Body of pancreas (tissue), 4 donors: ENCODE measurements around the gene CFAP61. TPM values are rescaled to one million over a fixed set of nuclear protein-coding genes. Genes with fewer than 3 reads are reported as not detected.

ENCODE experiments used
- ATAC-seq: fragments of 150-250 bp; one replicate; pipeline ENCODE4 v1.9.1; 2016
- DNase-seq, 4 donors: peaks; one replicate each; pipeline ENCODE4 v3.0.0-alpha.2; 2019
- H3K27ac ChIP-seq, 4 donors: fragments of 200-600 bp; sonication (generic); 1 replicate in 3 of 4; 2 replicates in 1 of 4; pipeline versions ENCODE4 v1.5.1 to v1.6.1; 2016 to 2019; ENCODE audit warnings: mild to moderate bottlenecking in 1 of 4, mixed read lengths in 1 of 4, moderate library complexity in 1 of 4
- H3K27me3 ChIP-seq, 2 donors: fragments of 200-600 bp; sonication (generic); one replicate each; pipeline ENCODE4 v1.6.0; 2016; ENCODE audit warnings: mild to moderate bottlenecking in 1 of 2
- H3K36me3 ChIP-seq, 2 donors: fragments of 200-600 bp; sonication (generic); replicated peaks in 1 of 2; 2 replicates each; pipeline ENCODE4 v1.5.1; 2016; ENCODE audit warnings: low read depth in 2 of 2; ENCODE audit not compliant: insufficient read depth in 1 of 2
- H3K4me1 ChIP-seq: fragments of 200-600 bp; sonication (generic); one replicate; pipeline ENCODE4 v1.6.0; 2016
- H3K4me3 ChIP-seq, 2 donors: fragments of 200-600 bp; sonication (generic); 1 replicate in 1 of 2; 2 replicates in 1 of 2; pipeline ENCODE4 v1.5.1; 2016 to 2019
- H3K9me3 ChIP-seq, 3 donors: fragments of 200-600 bp; sonication (generic); 1 replicate in 2 of 3; 2 replicates in 1 of 3; pipeline ENCODE4 v1.5.1; 2016
- CTCF ChIP-seq, 7 experiments: fragments of 450-650 bp in 4 of 7; fragments of 200-600 bp in 3 of 7; sonication (generic) in 3 of 7; IDR thresholded peaks; one replicate each; pipeline ENCODE4 v1.5.1; 2016 to 2019; ENCODE audit warnings: antibody characterized with exemption in 7 of 7
- POLR2A ChIP-seq, 3 donors: fragments of 450-650 bp; IDR thresholded peaks; one replicate each; pipeline ENCODE4 v1.6.1; 2016; ENCODE audit warnings: antibody characterized with exemption in 3 of 3, mild to moderate bottlenecking in 2 of 3
- WGBS, 2 donors: methylation state at CpG; one replicate each; pipeline ENCODE4 v1.1.5; 2017; 5-methylcytosine and 5-hydroxymethylcytosine counted together
- intact Hi-C: fragments of 100-400 bp; cut with DNase I; formaldehyde crosslinking; loops from one replicate; pipeline ENCODE4 v1.15.1; 2023
- total RNA-seq, 2 donors: library from RNA; depleted of rRNA; stranded (reverse); fragments of >200 nt; gene quantifications; one replicate each; pipeline ENCODE4 v1.1.0, GENCODE V29; 2016

Gene CFAP61
- total RNA-seq, 2 donors from 2014 or later = 0.52 TPM; not detected in 1

DNA sequence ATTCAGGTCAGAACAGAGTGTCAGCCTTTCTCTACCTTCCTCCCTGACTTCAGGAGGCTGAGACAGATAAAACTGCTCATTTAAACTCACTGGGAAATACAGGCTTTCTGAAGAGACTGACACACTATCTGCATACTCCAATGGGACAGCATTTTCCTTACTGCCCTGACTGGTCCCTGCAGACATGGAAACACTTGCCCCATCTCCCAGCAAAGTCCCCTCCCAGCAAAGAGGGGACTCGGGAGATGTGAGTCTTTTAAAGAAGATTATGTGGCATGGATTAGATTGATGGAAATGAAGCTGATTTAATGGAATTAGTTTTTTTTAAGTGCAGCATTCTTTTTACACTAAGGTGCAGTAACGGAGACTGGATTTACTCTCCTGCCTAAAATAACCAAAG lies 90.8 kb downstream of the CFAP61 start:
- H3K36me3 ChIP-seq = no peaks in the 10 kb centered on the region

GRCh38 chr20:20143646-20144045 lies 91.3 kb downstream of the CFAP61 start:
- WGBS, 2 donors = 48 to 59% methylated on average over 2 of the region's 2 CpGs
- Histone ChIP-seq H3K9me3 (no peaks in the 10 kb centered on the region), H3K4me3 (no peak overlapping the region), H3K27ac (no peak overlapping the region), H3K27me3 (no peaks in the 10 kb centered on the region), H3K36me3 (no peaks in the 10 kb centered on the region), H3K4me1 (no peaks in the 10 kb centered on the region)
- intact Hi-C loops = no loop called here
- DNase-seq (no peak), ATAC-seq (no peak)
- TF ChIP-seq CTCF (IDR thresholded peaks at IDR 0.05) = no peak
- no peak for TF ChIP-seq POLR2A (IDR thresholded peaks at IDR 0.05)

More for the DNA sequence above, 90.8 kb downstream of the CFAP61 start:
- Histone ChIP-seq H3K9me3 (no peaks in the 10 kb centered on the region), H3K4me1 (no peaks in the 10 kb centered on the region), H3K27me3 (no peaks in the 10 kb centered on the region), H3K4me3 (no peak overlapping the region), H3K27ac (no peak overlapping the region)
- no peak for TF ChIP-seq CTCF (IDR thresholded peaks at IDR 0.05)
- no peak for TF ChIP-seq POLR2A (IDR thresholded peaks at IDR 0.05)
- 46 to 61% methylated on average over 2 of the region's 2 CpGs for WGBS, 2 donors
- DNase-seq = no peak
- no peak for ATAC-seq
- intact Hi-C loops = no loop called here

- TF ChIP-seq POLR2A (IDR thresholded peaks at IDR 0.05) (no peak), CTCF (IDR thresholded peaks at IDR 0.05) (no peak)
- Histone ChIP-seq H3K36me3 (no peaks in the 10 kb centered on the region), H3K4me1 (no peaks in the 10 kb centered on the region), H3K27me3 (no peaks in the 10 kb centered on the region), H3K27ac (no peak overlapping the region), H3K9me3 (no peaks in the 10 kb centered on the region), H3K4me3 (no peak overlapping the region)
- DNase-seq (no peak), ATAC-seq (no peak)
- intact Hi-C loops = no loop called here
- WGBS, 2 donors = 68 to 73% methylated on average over 2 of the region's 2 CpGs
Observed at GRCh38 chr20:20148779-20149178, 96.4 kb downstream of the CFAP61 start.

DNA sequence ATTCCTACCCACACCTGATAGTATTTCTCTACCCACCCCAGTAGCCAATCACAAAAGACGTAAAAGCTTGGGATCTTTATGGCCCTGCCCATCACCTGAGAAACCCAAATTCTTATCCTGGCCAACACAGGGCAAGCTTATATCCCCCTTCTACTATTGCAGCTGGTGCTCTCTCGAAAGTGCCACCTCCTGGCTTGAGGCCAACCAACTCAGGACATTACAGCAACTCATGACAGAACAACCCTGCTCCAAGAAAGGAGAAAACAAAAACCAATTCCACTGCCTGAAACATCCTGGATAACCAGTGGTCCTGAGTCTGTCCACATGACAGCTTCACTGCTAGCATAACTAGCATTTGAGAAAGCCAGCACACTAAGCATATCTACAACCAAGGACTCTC lies 97.9 kb downstream of the CFAP61 start:
- H3K4me3 ChIP-seq = no peak overlapping the region
- intact Hi-C loops = no loop called here
- ATAC-seq (no peak), DNase-seq (no peak)
- no peaks in the 10 kb centered on the region for H3K36me3 ChIP-seq
- H3K9me3 ChIP-seq = no peaks in the 10 kb centered on the region
- H3K4me1 ChIP-seq = no peaks in the 10 kb centered on the region
- WGBS, 2 donors = 59 to 73% methylated on average over 2 of the region's 2 CpGs
- H3K27me3 ChIP-seq = no peaks in the 10 kb centered on the region
- no peak overlapping the region for H3K27ac ChIP-seq
- TF ChIP-seq POLR2A (IDR thresholded peaks at IDR 0.05) (no peak), CTCF (IDR thresholded peaks at IDR 0.05) (no peak)

GRCh38 chr20:20160520-20160919 lies 108.2 kb downstream of the CFAP61 start:
- Histone ChIP-seq H3K27me3 (no peaks in the 10 kb centered on the region), H3K4me1 (no peaks in the 10 kb centered on the region), H3K4me3 (no peak overlapping the region), H3K9me3 (no peaks in the 10 kb centered on the region), H3K36me3 (no peaks in the 10 kb centered on the region), H3K27ac (no peak overlapping the region)
- intact Hi-C loops = no loop called here
- no peak for DNase-seq
- WGBS, 2 donors = 21 to 23% methylated on average over 2 of the region's 2 CpGs
- no peak for ATAC-seq
- TF ChIP-seq POLR2A (IDR thresholded peaks at IDR 0.05) (no peak), CTCF (IDR thresholded peaks at IDR 0.05) (no peak)
